HG02970 (cell line): ENCODE data around the gene TGIF1.
"Not testable (repeated sequence)": the region's sequence is repeated elsewhere in the genome, so short reads cannot be mapped to it uniquely, and the experiment has no call there.

Experiments
- ATAC-seq: cut with Tn5 transposase; IDR thresholded peaks from one replicate; pipeline ENCODE4 v1.9.1; 2021; ENCODE audit warnings: mild to moderate bottlenecking, moderate library complexity, moderate number of reproducible peaks; ENCODE audit not compliant: unreplicated experiment, low FRiP score

The TGIF1 gene

DNA sequence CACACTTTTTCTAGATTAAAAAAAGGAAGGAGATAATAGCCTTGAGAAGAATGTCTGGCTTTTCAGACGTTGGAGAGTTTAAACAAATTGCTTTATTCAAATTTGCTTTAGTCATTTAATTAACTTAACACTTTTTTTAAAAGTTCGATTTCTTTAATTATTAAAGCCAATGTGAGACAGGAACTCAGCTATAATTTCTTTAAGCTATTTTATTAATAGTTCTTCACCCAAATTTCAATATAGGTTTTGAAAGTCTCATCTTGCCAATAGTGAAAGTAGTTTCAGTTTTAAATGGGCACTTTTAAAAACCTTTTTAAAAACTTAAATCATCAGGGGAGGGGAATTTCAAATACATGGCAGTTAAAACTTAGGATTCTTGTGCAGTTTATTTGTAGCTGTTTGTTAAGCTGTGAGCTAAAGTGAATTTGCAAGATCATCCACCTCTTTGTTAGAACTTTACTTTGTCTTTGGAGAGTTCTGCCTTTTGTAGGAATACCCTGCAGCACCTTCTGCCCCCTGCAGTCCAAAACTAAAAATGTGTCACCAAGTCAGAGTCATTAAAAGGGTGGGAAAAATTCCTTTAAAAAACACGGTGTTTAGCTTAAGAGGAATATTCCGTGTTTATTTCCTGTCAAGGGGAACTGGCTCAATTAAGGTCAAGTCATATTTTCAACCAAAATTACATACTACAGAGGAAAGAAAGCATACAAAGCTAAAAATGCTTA, 4.6 kb downstream of the TGIF1 start:
- ATAC-seq = no peak

DNA sequence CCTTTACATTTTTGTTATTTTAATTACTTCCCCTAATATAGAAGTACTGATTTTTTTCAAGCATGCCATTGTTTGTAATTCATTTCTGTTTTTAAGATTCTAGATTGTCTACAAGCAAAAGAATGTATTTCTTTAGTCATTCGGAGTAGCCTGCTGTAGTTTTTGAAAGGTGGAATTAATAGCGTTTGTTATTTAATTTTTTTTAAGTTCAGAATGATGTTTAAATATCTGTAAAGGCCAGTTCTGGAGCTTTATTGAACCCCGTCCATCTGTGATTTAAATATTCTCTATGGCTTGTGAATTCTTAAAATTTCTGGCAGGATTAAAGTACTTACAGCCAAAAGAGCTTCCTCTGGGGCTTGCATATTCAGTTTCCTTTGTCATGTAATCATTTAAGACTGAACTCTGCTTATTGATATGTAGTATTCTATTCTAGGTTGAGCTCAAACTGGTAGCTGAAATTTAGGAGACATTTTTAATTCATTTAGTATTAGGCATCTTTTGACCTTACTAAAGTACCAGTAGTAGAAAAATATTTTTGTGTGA, 5.2 kb downstream of the TGIF1 start:
- ATAC-seq = no peak

DNA sequence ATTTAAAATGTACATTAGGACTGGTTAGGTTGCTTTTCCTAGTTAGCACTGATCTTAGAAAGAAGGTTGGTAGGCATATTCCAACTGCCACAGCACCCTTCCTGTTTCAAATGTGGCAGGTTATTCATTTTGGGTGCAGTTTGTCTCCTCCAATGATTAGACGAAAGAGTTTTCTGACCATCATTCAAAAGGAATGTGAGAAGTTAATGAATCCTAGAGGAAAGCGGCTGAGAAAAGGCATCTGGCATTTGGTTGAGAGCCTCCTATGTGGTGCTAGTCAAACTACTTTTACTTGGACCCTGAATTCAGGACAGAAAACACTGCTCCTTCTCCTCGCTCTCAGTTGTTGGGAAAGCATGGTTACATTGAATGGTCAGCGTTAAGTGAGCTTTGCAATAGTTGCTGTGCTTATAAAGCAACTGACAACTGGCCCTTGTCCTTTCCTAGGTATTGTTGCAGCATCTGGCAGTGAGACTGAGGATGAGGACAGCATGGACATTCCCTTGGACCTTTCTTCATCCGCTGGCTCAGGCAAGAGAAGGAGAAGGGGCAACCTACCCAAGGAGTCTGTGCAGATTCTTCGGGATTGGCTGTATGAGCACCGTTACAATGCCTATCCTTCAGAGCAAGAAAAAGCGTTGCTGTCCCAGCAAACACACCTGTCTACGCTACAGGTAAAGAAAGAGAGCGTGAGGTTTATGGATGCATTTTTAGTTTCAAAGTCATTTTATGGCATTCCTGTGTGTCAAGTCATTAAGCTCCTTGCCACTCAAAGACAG, 6.1 kb downstream of the TGIF1 start:
- ATAC-seq = no peak

DNA sequence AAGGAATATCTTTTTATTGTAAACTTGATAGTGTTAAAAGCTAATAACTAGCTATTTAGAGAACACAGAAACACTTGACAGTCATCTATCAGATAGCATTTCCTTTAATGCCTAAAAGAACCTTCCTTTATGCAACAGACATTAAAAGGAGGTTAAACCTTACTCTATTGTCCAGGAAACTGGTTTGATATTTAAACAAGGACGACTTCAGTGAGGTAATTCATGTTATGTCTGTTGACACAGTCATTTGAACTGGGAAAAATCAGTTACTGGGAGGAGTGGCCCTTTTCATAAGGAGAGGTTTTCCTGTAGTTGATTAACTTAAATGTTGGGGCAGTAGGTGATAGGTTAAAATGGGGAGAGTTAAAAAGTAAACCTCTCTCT, 6.7 kb downstream of the TGIF1 start:
- no peak for ATAC-seq

GRCh38 chr18:3457261-3457724, 7.3 kb downstream of the TGIF1 start:
- no peak for ATAC-seq

- no peak for ATAC-seq
These were observed 8.4 kb downstream of the TGIF1 start for GRCh38 chr18:3458378-3458777.

GRCh38 chr18:3458952-3459853, 9.2 kb downstream of the TGIF1 start:
- no peak for ATAC-seq

- no peak for ATAC-seq
These were observed 10.9 kb downstream of the TGIF1 start for GRCh38 chr18:3460823-3461398.

DNA sequence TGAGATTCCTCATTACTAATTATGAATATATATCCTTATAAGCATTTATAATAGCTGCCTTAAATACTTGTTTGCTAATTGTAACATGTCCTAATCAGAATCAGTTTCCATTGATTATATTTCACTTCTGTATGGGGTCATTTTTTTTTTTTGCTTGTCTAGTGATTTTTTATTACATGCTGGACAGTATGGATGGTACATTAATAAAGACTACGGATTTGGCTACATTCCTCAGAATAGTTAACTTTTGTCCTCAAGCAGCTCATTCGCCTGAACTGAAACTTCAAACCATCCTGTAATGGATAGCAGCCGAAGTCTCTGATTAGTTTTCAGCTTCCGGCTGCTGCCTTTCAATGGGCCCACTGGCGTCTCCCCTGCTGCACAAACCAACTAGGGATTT, 11.7 kb downstream of the TGIF1 start:
- no peak for ATAC-seq

DNA sequence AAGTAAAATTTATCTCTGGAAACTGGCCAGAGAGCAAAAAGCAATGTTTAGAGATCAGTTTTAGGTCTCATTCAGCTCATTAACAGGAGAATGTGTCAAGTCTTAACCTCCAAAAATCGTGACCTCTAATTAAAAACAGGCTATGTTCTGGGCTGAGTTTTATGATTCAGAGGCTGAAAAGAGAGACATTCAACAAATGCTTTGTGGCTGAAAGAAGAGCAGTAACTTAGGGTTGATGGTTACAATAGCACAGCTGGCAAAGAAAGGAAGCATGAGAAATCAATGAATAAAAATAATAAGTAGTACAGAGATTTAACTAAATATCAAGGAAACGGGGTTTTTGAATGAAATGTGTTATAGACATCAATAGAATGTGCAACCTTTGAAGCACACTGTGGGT, 13.1 kb downstream of the TGIF1 start:
- ATAC-seq = no peak

- no peak for ATAC-seq
These were observed 16.1 kb downstream of the TGIF1 start for GRCh38 chr18:3466045-3466444.

DNA sequence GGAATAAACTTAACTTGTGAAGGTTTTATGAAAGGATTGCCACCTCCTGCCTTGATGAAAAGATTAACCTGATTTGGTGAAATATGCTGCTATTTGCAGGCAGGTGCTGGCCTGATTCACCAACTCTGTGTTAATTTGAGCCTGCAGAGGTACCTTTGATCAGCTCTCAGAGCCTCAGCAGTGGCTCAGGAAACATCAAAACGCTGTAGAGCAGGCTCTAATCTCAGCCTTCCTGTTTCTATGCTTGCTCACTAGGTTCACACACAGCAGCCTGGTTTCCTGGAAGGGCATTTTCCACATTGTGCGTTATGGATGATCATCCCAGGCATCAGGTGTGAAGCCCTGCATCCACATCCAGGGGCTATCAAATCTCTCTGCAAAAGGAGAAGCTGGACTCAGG, 16.9 kb downstream of the TGIF1 start:
- ATAC-seq = no peak

GRCh38 chr18:3468066-3468705, 18.2 kb downstream of the TGIF1 start:
- ATAC-seq = no peak

GRCh38 chr18:3468833-3469232, 18.9 kb downstream of the TGIF1 start:
- ATAC-seq = no peak

DNA sequence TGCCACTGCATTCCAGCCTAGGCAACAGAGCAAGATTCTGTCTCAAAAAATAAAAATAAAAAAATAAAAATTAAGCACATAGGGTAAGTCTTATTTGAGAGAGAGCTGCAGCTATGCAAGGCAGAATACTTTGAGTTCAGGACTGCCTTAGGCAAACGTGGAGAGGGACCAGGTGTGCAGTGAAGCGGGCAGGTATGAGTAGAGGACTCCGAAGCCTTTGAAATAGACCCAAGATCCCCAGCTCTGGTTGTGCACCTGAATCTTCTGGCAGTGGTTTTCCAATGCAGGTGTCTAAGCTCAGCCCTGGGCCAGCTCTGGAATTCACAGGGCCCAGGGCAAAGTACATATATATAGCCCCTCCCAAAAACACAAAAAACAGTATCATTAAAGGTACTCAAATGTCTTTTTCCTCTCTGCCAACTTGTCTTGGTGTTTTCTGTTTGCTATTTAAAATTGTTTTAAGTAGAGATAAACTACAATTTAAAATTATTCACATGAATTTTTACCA, 21.2 kb downstream of the TGIF1 start:
- ATAC-seq = no peak

- not testable (repeated sequence) for ATAC-seq
These were observed 22.1 kb downstream of the TGIF1 start for GRCh38 chr18:3472121-3472520.

DNA sequence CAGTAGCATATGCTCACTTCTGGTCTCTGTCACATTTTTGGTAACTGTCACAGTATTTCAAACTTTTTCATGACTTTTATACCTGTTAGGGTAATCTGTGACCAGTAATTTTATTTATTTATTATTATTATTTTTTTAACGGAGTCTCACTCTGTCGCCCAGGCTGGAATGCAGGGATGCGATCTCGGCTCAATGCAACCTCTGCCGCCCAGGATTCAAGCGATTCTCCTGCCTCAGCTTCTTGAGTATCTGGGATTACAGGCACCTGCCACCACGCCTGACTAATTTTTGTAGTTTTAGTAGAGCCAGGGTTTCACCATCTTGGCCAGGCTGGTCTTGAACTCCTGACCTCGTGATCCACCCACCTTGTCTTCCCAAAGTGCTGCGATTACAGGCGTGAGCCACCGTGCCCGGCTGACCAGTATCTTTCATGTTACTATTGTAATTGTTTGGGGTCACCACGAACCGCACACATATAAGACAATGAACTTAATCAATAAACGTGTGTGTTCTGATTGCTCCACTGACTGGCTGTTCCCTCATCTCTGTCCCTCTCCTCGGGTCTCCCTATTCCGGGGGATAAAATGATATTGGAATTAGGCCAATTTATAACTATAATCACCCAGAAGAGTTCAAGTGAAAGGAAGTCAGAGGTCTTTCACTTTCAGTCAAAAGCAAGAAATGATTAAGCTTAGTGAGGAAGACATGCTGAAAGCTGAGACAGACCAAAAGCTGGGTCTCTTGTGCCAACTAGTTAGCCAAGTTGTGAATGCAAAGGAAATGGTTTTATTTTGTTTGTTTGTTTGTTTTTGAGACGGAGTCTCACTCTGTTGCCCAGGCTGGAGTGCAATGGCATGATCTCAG, 22.9 kb downstream of the TGIF1 start:
- no peak for ATAC-seq

GRCh38 chr18:3478262-3478978, 28.4 kb downstream of the TGIF1 start:
- ATAC-seq = no peak
